ENCODE measurements around the gene PNKP.

The PNKP gene

DNA sequence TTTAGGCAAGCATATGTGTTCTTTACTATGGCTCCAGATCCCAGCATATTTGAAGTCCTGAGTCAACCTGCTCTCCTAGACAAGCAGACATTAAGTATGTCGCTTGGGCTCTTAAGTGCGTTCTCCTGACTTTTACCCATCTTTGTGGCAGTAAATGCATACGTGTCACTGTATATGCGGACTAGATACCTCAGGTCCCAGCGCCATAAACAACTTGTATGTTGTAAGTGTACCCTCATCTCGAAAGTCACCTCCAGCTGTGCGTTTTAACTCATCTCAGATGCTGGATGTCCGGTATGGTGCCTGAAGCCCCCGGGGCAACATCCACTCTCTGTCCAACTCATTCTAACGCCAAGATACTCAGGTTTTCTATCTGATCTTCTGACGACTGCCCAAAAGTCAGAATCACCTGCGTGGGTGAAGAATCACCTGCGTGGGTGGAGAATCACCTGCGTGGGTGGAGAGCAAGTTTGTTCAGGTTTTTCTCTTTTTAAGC, 14.7 kb downstream of the PNKP start:
- Histone ChIP-seq H2BK15ac (ENCODE audit: low read depth, poor library complexity, severe bottlenecking) (no peak overlapping the region), H3K4ac (ENCODE audit: low read depth in 1 of 2, low read length in 2 of 2) (no peak overlapping the region), H2AFZ (ENCODE audit: low read depth, low read length) (no peak overlapping the region), H3K27me3 (ENCODE audit: control insufficient read depth in 1 of 2, insufficient read depth in 1 of 2, low read length in 2 of 2) (no peaks in the 10 kb centered on the region), H3K4me3 (ENCODE audit: insufficient read depth in 1 of 2, low read depth in 1 of 2, low read length in 2 of 2) (peak overlapping the region in 1 of 2 experiments; percentile 91), H3K9me3 (ENCODE audit: control insufficient read depth, low read length) (no peaks in the 10 kb centered on the region), H3K9ac (ENCODE audit: low read length) (peak overlapping the region; percentile 78), H2BK120ac (ENCODE audit: low read depth, low read length) (no peak overlapping the region), H3K4me1 (ENCODE audit: control insufficient read depth, insufficient read depth, low read depth, low read length) (peaks cover 37% of the 10 kb centered on the region), H2AK5ac (ENCODE audit: low read length, severe bottlenecking) (no peak overlapping the region), H3K36me3 (ENCODE audit: control insufficient read depth in 1 of 2, insufficient read depth in 2 of 2, low read depth in 1 of 2, low read length in 2 of 2) (peaks cover 28 to 35% of the 10 kb centered on the region in 2 experiments), H2BK12ac (ENCODE audit: low read length in 2 of 2) (no peak overlapping the region), H3K14ac (ENCODE audit: low read length in 2 of 2) (no peak overlapping the region), H3K18ac (ENCODE audit: low read depth in 1 of 2, low read length in 2 of 2) (no peak overlapping the region), H3K4me2 (ENCODE audit: low read length, poor library complexity, severe bottlenecking) (peak overlapping the region; percentile 86), H4K8ac (ENCODE audit: low read length) (no peak overlapping the region), H2BK5ac (ENCODE audit: low read depth, low read length, poor library complexity, severe bottlenecking) (no peak overlapping the region), H4K91ac (ENCODE audit: low read length) (no peak overlapping the region), H3K23ac (ENCODE audit: low read length in 2 of 2) (peak overlapping the region in 1 of 2 experiments; percentile 81), H3K27ac (ENCODE audit: low read length, poor library complexity, severe bottlenecking) (no peak overlapping the region), H3K79me1 (replicated peaks; ENCODE audit: low read length, poor library complexity, severe bottlenecking) (peaks cover 16% of the 10 kb centered on the region)
- WGBS: 88% methylated on average over 13 of the region's 14 CpGs
- DNase-seq: no peak

DNA sequence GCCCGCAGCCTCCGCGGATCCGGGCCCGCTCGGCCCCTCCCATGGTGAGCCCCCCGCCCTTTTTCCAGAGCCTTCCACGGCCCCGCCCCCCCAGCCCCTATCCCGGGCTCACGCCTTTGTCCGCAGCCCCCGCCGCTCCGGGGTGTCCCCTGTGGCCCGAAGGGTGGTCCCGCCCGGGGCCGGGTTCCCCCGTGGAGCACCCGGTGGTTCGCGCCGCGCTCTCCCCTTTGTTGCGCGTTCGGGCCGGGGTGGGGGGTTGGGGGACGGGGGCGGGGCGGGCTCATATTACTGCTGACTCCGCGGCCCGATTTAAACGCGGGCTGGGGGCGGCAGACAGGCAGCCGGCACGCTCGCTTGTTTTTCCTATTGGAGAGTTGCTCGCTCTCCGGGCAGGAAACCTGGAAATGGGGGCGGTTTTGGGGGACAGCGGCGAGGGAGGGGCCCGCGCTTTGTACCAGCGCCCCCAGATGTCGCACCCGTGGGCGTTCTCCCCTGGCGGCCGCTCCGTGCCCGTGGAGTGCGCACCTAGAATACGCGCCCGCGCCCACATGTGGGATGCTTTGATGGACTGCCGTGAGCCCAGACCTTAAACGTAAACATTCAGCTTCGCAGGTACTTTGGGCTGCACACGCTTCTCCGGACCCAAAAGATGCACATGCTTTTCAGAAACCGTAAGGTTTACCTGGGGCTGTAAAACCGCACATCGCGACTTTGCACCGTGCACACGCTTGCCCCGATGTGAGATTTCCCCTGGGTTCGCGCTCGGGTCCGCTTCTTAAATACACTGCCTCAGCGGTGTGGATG, 15.7 kb downstream of the PNKP start:
- H3K4me2 ChIP-seq (ENCODE audit: low read length, poor library complexity, severe bottlenecking): peak overlapping the region; percentile 86
- H3K23ac ChIP-seq (ENCODE audit: low read length in 2 of 2): peak overlapping the region in 1 of 2 experiments; percentile 63
- DNase-seq: no peak
- H2AK5ac ChIP-seq (ENCODE audit: low read length, severe bottlenecking): no peak overlapping the region
- H4K8ac ChIP-seq (ENCODE audit: low read length): peak overlapping the region; percentile 80
- H3K14ac ChIP-seq (ENCODE audit: low read length in 2 of 2): peak overlapping the region in 1 of 2 experiments; percentile 36
- peak overlapping the region in 1 of 2 experiments; percentile 95 for H3K4ac ChIP-seq (ENCODE audit: low read depth in 1 of 2, low read length in 2 of 2)
- H2BK15ac ChIP-seq (ENCODE audit: low read depth, poor library complexity, severe bottlenecking): peak overlapping the region; percentile 94
- H3K36me3 ChIP-seq (ENCODE audit: control insufficient read depth in 1 of 2, insufficient read depth in 2 of 2, low read depth in 1 of 2, low read length in 2 of 2): peaks cover 19 to 25% of the 10 kb centered on the region in 2 experiments
- H3K4me1 ChIP-seq (ENCODE audit: control insufficient read depth, insufficient read depth, low read depth, low read length): peaks cover 33% of the 10 kb centered on the region
- peak overlapping the region; percentile 72 for H4K91ac ChIP-seq (ENCODE audit: low read length)
- peak overlapping the region; percentile 88 for H2BK120ac ChIP-seq (ENCODE audit: low read depth, low read length)
- peak overlapping the region; percentile 79 to 97 for H3K18ac ChIP-seq (ENCODE audit: low read depth in 1 of 2, low read length in 2 of 2)
- H2AFZ ChIP-seq (ENCODE audit: low read depth, low read length): no peak overlapping the region
- 4% methylated on average over 49 of the region's 78 CpGs for WGBS
- no peaks in the 10 kb centered on the region for H3K9me3 ChIP-seq (ENCODE audit: control insufficient read depth, low read length)
- peak overlapping the region; percentile 98 for H3K9ac ChIP-seq (ENCODE audit: low read length)
- H3K27ac ChIP-seq (ENCODE audit: low read length, poor library complexity, severe bottlenecking): no peak overlapping the region
- H3K4me3 ChIP-seq (ENCODE audit: insufficient read depth in 1 of 2, low read depth in 1 of 2, low read length in 2 of 2): peak overlapping the region; percentile 87 to 91
- H3K27me3 ChIP-seq (ENCODE audit: control insufficient read depth in 1 of 2, insufficient read depth in 1 of 2, low read length in 2 of 2): no peaks in the 10 kb centered on the region
- peak overlapping the region; percentile 35 for H2BK5ac ChIP-seq (ENCODE audit: low read depth, low read length, poor library complexity, severe bottlenecking)
- peaks cover 18% of the 10 kb centered on the region for H3K79me1 ChIP-seq (replicated peaks; ENCODE audit: low read length, poor library complexity, severe bottlenecking)
- no peak overlapping the region for H2BK12ac ChIP-seq (ENCODE audit: low read length in 2 of 2)

DNA sequence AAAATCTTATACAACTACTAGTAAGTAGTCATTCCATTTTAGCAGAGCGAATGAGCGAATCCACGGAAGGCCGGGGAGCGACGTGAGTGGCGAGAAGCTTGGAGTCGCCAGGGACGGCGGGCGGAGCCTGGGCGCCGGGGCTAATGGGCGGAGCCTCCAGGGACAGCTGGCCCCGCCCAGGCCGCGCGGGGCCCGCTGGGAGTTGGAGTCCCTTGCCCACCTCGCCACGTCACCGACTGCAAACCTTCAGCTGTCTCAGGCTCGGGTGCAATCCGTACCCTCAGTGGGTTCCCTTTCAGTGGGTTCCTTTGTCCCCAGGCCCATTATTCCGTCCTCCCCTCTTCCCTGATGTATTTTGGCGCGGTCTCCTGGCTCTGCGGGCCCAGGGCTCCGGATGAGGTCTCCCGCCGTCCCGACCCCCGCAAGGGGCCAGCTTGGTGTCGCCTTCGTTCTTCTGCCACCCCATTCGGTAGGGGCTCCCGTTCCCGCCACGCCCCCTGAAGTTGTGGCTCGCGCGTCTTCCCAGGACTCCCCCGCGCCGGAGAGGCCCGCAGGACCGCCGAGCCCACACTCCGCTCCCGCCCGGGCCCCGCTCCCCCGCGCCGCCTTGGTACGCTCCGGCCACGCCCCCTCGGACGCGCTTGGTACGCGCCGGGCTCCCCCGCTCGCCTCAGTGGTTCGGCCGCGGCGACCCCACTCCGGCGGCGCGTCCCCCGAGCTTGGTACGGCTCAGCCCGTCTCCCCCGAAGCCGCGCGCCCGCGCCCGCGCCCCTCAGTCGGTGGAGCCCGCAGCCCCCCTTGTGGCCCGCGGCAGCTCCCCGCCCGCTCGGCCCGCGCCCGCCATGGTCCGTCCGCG, 16.7 kb downstream of the PNKP start, which contains the start of gene PTOV1:
PTOV1 (plus strand) TSS at position 673 of the 856 bp plus-strand sequence.
- peak; percentile 94 for DNase-seq
- Histone ChIP-seq H3K9me3 (ENCODE audit: control insufficient read depth, low read length) (no peaks in the 10 kb centered on the region), H2BK5ac (ENCODE audit: low read depth, low read length, poor library complexity, severe bottlenecking) (peak within 1 kb of the TSS; percentile 88), H2BK15ac (ENCODE audit: low read depth, poor library complexity, severe bottlenecking) (peak within 1 kb of the TSS; percentile 94), H3K79me1 (replicated peaks; ENCODE audit: low read length, poor library complexity, severe bottlenecking) (peaks cover 15% of the 10 kb centered on the region), H3K36me3 (ENCODE audit: control insufficient read depth in 1 of 2, insufficient read depth in 2 of 2, low read depth in 1 of 2, low read length in 2 of 2) (peaks cover 12 to 15% of the 10 kb centered on the region in 2 experiments), H4K8ac (ENCODE audit: low read length) (peak within 1 kb of the TSS; percentile 92), H4K91ac (ENCODE audit: low read length) (peak within 1 kb of the TSS; percentile 95), H3K27ac (ENCODE audit: low read length, poor library complexity, severe bottlenecking) (peak within 1 kb of the TSS; percentile 97), H3K4me1 (ENCODE audit: control insufficient read depth, insufficient read depth, low read depth, low read length) (peaks cover 30% of the 10 kb centered on the region), H2BK12ac (ENCODE audit: low read length in 2 of 2) (no peak within 1 kb of the TSS), H3K4me2 (ENCODE audit: low read length, poor library complexity, severe bottlenecking) (peak within 1 kb of the TSS; percentile 86), H3K27me3 (ENCODE audit: control insufficient read depth in 1 of 2, insufficient read depth in 1 of 2, low read length in 2 of 2) (no peaks in the 10 kb centered on the region), H3K9ac (ENCODE audit: low read length) (peak within 1 kb of the TSS; percentile 98), H3K18ac (ENCODE audit: low read depth in 1 of 2, low read length in 2 of 2) (peak within 1 kb of the TSS; percentile 93 to 97), H2AK5ac (ENCODE audit: low read length, severe bottlenecking) (peak within 1 kb of the TSS; percentile 3), H3K4me3 (ENCODE audit: insufficient read depth in 1 of 2, low read depth in 1 of 2, low read length in 2 of 2) (peak within 1 kb of the TSS; percentile 87 to 91), H2BK120ac (ENCODE audit: low read depth, low read length) (peak within 1 kb of the TSS; percentile 88), H3K4ac (ENCODE audit: low read depth in 1 of 2, low read length in 2 of 2) (peak within 1 kb of the TSS; percentile 83 to 95), H2AFZ (ENCODE audit: low read depth, low read length) (no peak within 1 kb of the TSS), H3K23ac (ENCODE audit: low read length in 2 of 2) (peak within 1 kb of the TSS in 1 of 2 experiments; percentile 91), H3K14ac (ENCODE audit: low read length in 2 of 2) (peak within 1 kb of the TSS in 1 of 2 experiments; percentile 93)
- 1% methylated on average over 79 of the region's 98 CpGs for WGBS

Data from mesenchymal stem cell (in vitro differentiated cells and primary cell).